Stomach (tissue), 9 donors: Measurements from ENCODE around the gene PIGA. TPM values are rescaled to one million over a fixed set of nuclear protein-coding genes. Genes with fewer than 3 reads are reported as not detected.

Experiments used
- DNase-seq, 2 donors: peaks; one replicate each; pipeline versions ENCODE4 v3.0.0 to v3.0.0-alpha.2; 2013 to 2019
- H3K27ac ChIP-seq, 5 donors: fragments of 200-600 bp in 4 of 5; sonication (generic) in 4 of 5; one replicate each; pipeline ENCODE4 v1.5.1; 2013 to 2019; ENCODE audit warnings: mild to moderate bottlenecking in 1 of 5, moderate library complexity in 1 of 5
- H3K27me3 ChIP-seq, 3 donors: fragments of 200-600 bp; sonication (generic); one replicate each; pipeline ENCODE4 v1.5.1; 2017 to 2019; ENCODE audit warnings: mixed run types in 1 of 3
- H3K36me3 ChIP-seq, 4 donors: fragments of 200-600 bp; sonication (generic); 1 replicate in 3 of 4; 2 replicates in 1 of 4; pipeline ENCODE4 v1.5.1; 2016 to 2019
- H3K4me1 ChIP-seq, 4 donors: fragments of 200-600 bp; sonication (generic); one replicate each; pipeline ENCODE4 v1.5.1; 2016 to 2019
- H3K4me3 ChIP-seq, 4 donors: fragments of 200-600 bp; sonication (generic) in 3 of 4; one replicate each; pipeline ENCODE4 v1.5.1; 2016 to 2019; ENCODE audit warnings: mild to moderate bottlenecking in 1 of 4
- H3K9me3 ChIP-seq, 4 donors: fragments of 200-600 bp; sonication (generic); one replicate each; pipeline ENCODE4 v1.5.1; 2016 to 2019
- EP300 ChIP-seq: sonication (generic); formaldehyde crosslinking; IDR thresholded peaks from one replicate; pipeline ENCODE4 v1.6.1; 2017; ENCODE audit warnings: antibody characterized with exemption
- POLR2A ChIP-seq, 4 donors: fragments of 450-650 bp; IDR thresholded peaks; one replicate each; pipeline ENCODE4 v1.6.1; 2016; ENCODE audit warnings: antibody characterized with exemption in 4 of 4, control low read depth in 2 of 4, mild to moderate bottlenecking in 1 of 4, moderate library complexity in 1 of 4
- POLR2AphosphoS5 ChIP-seq, 3 donors: sonication (generic); formaldehyde crosslinking; IDR thresholded peaks; one replicate each; pipeline ENCODE4 v1.6.1; 2016; ENCODE audit warnings: antibody characterized with exemption in 3 of 3
- WGBS, 5 donors: extraction: QIAGEN DNeasy Blood & Tissue Kit in 3 of 5; methylation state at CpG; one replicate each; pipeline versions ENCODE4 v1.1.5 to v1.1.7; 2013 to 2018; 5-methylcytosine and 5-hydroxymethylcytosine counted together
- intact Hi-C: fragments of 100-400 bp; cut with DNase I; formaldehyde crosslinking; loops from one replicate; pipeline ENCODE4 v1.15.1; 2023; ENCODE audit warnings: low total_unique reads
- polyA plus RNA-seq, 3 donors: library from polyadenylated mRNA; stranded (reverse); fragments of 200-250 nt; gene quantifications; one replicate each; pipeline ENCODE4 v1.2.3, GENCODE V29; 2013
- total RNA-seq, 5 donors: library from RNA; depleted of rRNA; stranded (reverse); fragments of >200 nt; gene quantifications; one replicate each; pipeline versions ENCODE4 v1.1.0 to v1.2.3, GENCODE V29; 2014 to 2016
- TF ChIP-seq, protein P1 (sequence below), 7 experiments: fragments of 450-650 bp in 4 of 7; fragments of 200-600 bp in 3 of 7; sonication (generic) in 3 of 7; IDR thresholded peaks; one replicate each; pipeline ENCODE4 v1.5.1; 2016 to 2019; ENCODE audit warnings: antibody characterized with exemption in 7 of 7, control low read depth in 2 of 7, mild to moderate bottlenecking in 1 of 7
- donor health status: healthy with polysubstance abuse.
- donor health status: Bipolar disorder and iron deficiency.
- donor health status: healthy.

PIGA gene
- total and polyA plus RNA-seq, 8 donors = 0.58 to 59.7 (median 7.5) TPM

DNA sequence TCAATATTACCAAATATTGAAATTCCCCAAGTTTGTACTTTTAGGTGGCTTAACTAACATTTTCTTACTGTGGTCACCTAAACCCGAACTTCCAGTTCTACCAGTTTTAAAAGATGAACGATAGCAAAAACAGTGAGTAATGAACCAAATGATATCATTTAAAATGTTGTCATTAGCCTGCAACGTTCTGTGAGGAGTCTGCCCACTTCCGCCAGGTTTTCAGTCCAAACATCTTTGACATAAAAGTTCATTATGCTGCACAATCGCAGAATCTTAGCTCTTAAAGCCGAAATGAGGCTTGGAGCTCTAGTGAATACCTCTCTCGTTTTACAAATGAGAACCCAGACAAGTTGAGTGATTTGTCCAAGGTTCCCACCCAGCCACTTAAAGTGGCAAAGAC is 762 bp downstream of the PIGA start:
- peak overlapping the region; percentile 90 to 95 (median 91) for H3K27ac ChIP-seq
- H3K4me1 ChIP-seq = peaks cover 0 to 19% (median 6%) of the 10 kb centered on the region in 4 donors
- peak in 1 of 2 donors; percentile 63 for DNase-seq
- H3K9me3 ChIP-seq = no peaks in the 10 kb centered on the region
- H3K4me3 ChIP-seq = peak overlapping the region; percentile 54 to 70 (median 61)
- peaks cover 5 to 20% (median 15%) of the 10 kb centered on the region in 4 donors for H3K36me3 ChIP-seq
- intact Hi-C loops = no loop called here
- no peaks in the 10 kb centered on the region for H3K27me3 ChIP-seq
- TF ChIP-seq EP300 = no peak
- peak in 1 of 3 donors; percentile 5 for TF ChIP-seq POLR2AphosphoS5 (IDR thresholded peaks at IDR 0.05)
- WGBS, 5 donors = 3 to 41% (median 10%) methylated on average over 7 of the region's 7 CpGs

DNA sequence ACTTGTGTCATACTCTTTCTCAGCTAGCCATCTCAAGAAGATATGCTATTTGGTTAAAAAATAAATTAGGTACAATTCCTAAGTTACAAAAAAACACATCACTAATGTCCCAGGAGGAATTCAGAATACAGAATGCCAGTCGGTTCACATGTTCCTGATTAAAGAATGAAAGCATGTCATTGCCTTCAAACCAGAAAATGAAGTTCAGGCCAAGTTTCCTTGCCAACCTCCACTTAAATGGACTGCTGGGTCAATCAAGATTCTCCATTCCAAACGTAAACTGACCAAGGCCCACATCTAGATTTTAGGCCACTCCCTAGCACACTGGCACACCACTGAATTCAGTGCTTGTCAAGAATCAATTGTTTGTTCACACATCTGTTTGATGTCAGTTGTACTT is 6.5 kb downstream of the PIGA start:
- H3K36me3 ChIP-seq = peaks cover 5 to 32% (median 24%) of the 10 kb centered on the region in 4 donors
- H3K4me3 ChIP-seq = no peak overlapping the region
- intact Hi-C loops = no loop called here
- H3K9me3 ChIP-seq = no peaks in the 10 kb centered on the region
- WGBS, 5 donors = 17 to 48% (median 35%) methylated on average over 2 of the region's 2 CpGs
- TF ChIP-seq EP300 (no peak), POLR2AphosphoS5 (IDR thresholded peaks at IDR 0.05) (no peak), POLR2A (IDR thresholded peaks at IDR 0.05) (no peak)
- TF ChIP-seq, protein P1, sequence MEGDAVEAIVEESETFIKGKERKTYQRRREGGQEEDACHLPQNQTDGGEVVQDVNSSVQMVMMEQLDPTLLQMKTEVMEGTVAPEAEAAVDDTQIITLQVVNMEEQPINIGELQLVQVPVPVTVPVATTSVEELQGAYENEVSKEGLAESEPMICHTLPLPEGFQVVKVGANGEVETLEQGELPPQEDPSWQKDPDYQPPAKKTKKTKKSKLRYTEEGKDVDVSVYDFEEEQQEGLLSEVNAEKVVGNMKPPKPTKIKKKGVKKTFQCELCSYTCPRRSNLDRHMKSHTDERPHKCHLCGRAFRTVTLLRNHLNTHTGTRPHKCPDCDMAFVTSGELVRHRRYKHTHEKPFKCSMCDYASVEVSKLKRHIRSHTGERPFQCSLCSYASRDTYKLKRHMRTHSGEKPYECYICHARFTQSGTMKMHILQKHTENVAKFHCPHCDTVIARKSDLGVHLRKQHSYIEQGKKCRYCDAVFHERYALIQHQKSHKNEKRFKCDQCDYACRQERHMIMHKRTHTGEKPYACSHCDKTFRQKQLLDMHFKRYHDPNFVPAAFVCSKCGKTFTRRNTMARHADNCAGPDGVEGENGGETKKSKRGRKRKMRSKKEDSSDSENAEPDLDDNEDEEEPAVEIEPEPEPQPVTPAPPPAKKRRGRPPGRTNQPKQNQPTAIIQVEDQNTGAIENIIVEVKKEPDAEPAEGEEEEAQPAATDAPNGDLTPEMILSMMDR (IDR thresholded peaks at IDR 0.05) = no peak
- DNase-seq = no peak
- peaks cover 0 to 8% (median 1%) of the 10 kb centered on the region in 4 donors for H3K4me1 ChIP-seq
- H3K27me3 ChIP-seq = no peaks in the 10 kb centered on the region
- no peak overlapping the region for H3K27ac ChIP-seq

DNA sequence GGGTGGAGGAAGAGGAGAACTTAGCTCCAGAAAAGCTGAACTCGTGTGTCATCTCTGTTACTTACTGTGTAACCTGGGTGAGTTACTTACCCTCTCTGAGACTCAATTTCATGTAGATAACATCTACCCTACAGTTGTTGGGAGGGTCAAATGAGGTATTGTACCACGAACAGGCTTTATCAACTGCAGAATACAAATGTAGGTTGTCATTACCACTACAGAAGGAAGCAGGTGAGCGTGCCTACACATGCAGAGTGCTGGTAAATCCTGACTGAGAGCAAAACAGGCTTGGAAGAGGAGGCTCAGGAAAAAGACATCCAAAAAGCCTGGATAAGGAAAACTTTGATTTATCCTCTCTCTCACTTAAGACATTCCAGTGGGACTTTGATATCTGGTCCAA is 7.2 kb downstream of the PIGA start:
- no peak overlapping the region for H3K4me3 ChIP-seq
- DNase-seq = no peak
- TF ChIP-seq, protein P1 (IDR thresholded peaks at IDR 0.05) = no peak
- TF ChIP-seq POLR2A (IDR thresholded peaks at IDR 0.05) (no peak), EP300 (no peak), POLR2AphosphoS5 (IDR thresholded peaks at IDR 0.05) (no peak)
- intact Hi-C loops = no loop called here
- H3K36me3 ChIP-seq = peaks cover 5 to 39% (median 29%) of the 10 kb centered on the region in 4 donors
- H3K4me1 ChIP-seq = peaks cover 0 to 6% (median 0%) of the 10 kb centered on the region in 4 donors
- H3K27ac ChIP-seq = no peak overlapping the region
- no peaks in the 10 kb centered on the region for H3K9me3 ChIP-seq
- H3K27me3 ChIP-seq = no peaks in the 10 kb centered on the region
- WGBS, 5 donors = 54 to 87% (median 71%) methylated on average over 3 of the region's 3 CpGs

DNA sequence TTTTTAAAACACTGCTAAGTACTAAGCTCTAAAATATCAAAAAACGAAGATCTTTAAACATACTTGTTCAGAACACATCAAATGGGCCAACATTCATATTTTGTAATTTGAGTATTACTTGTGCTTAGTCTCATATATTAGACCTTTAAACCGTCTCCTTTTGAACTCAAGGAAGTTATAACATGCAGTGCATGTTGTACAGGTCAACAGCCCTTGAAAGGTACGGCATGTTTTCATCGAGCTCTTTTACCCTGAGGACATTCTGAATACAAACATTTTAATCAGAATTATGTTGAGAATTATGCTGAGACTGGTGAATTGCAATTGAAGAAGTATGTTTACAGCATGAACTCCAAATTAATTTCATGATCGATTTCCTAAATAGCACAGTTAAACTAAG is 12.9 kb downstream of the PIGA start:
- H3K4me3 ChIP-seq = no peak overlapping the region
- H3K27ac ChIP-seq = no peak overlapping the region
- intact Hi-C loops = no loop called here
- WGBS, 5 donors = 74 to 91% (median 88%) methylated on average over 5 of the region's 5 CpGs
- no peaks in the 10 kb centered on the region for H3K9me3 ChIP-seq
- no peaks in the 10 kb centered on the region for H3K27me3 ChIP-seq
- no peak for DNase-seq
- H3K4me1 ChIP-seq = no peaks in the 10 kb centered on the region
- TF ChIP-seq POLR2A (IDR thresholded peaks at IDR 0.05) (no peak), EP300 (no peak), POLR2AphosphoS5 (IDR thresholded peaks at IDR 0.05) (no peak)
- TF ChIP-seq, protein P1 (IDR thresholded peaks at IDR 0.05) = no peak
- H3K36me3 ChIP-seq = peaks cover 0 to 41% (median 36%) of the 10 kb centered on the region in 4 donors

DNA sequence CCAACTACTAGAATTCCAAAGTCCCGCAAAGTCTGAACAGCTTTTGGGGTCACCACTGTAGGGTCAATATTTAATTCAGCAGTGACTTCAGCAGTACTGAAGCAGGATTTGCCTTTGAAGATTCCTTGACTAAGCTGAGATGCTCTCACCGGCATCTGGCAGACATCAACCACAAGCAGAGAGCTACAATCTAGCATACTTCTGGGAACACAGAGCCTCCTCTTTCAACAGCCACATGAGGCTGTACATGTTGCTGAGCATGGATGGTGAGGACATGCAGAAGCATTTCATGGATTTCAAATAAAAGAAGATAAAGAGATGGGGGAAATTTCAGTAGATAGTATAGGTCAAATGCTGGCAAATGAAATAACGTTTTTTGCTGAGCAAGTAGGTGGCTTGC is 13.3 kb downstream of the PIGA start:
- intact Hi-C loops = no loop called here
- Histone ChIP-seq H3K27me3 (no peaks in the 10 kb centered on the region), H3K4me1 (no peaks in the 10 kb centered on the region), H3K36me3 (peaks cover 0 to 41% (median 36%) of the 10 kb centered on the region in 4 donors), H3K4me3 (no peak overlapping the region), H3K27ac (no peak overlapping the region), H3K9me3 (no peaks in the 10 kb centered on the region)
- WGBS, 5 donors = 73 to 89% (median 80%) methylated on average over 2 to 3 of the region's 3 CpGs
- no peak for DNase-seq
- TF ChIP-seq EP300 (no peak), POLR2A (IDR thresholded peaks at IDR 0.05) (no peak), POLR2AphosphoS5 (IDR thresholded peaks at IDR 0.05) (no peak)
- TF ChIP-seq, protein P1 (IDR thresholded peaks at IDR 0.05) = no peak
